Loucy (cell line): ENCODE data around the gene ZDHHC11.
"Not testable (repeated sequence)": the region's sequence is repeated elsewhere in the genome, so short reads cannot be mapped to it uniquely, and the experiment has no call there.

ENCODE experiments used
- H2AFZ ChIP-seq: fragments of 200-600 bp; sonication (generic); 2 replicates; pipeline ENCODE4 v1.6.0; 2016; ENCODE audit warnings: antibody characterized with exemption, mild to moderate bottlenecking, low read length, moderate library complexity
- H3F3A ChIP-seq: fragments of 200-600 bp; 2 replicates; pipeline ENCODE4 v1.6.0; 2016; ENCODE audit warnings: antibody characterized with exemption, low read depth, mild to moderate bottlenecking
- H3K27me3 ChIP-seq: fragments of 200-600 bp; sonication (generic); 2 replicates; pipeline ENCODE4 v1.6.1; 2014; ENCODE audit warnings: low read length, mild to moderate bottlenecking; ENCODE audit not compliant: insufficient read depth, poor library complexity, severe bottlenecking
- H3K36me3 ChIP-seq: fragments of 200-600 bp; sonication (generic); 2 replicates; pipeline ENCODE4 v1.6.1; 2016; ENCODE audit warnings: low read length; ENCODE audit not compliant: insufficient read depth
- H3K4me1 ChIP-seq: fragments of 200-600 bp; sonication (generic); 2 replicates; pipeline ENCODE4 v1.5.1; 2014; ENCODE audit warnings: low read length, mild to moderate bottlenecking; ENCODE audit not compliant: insufficient read depth, poor library complexity, severe bottlenecking
- H3K4me2 ChIP-seq: fragments of 200-600 bp; sonication (generic); 2 replicates; pipeline ENCODE4 v1.6.0; 2014; ENCODE audit warnings: antibody characterized with exemption, low read length, low read depth, mild to moderate bottlenecking; ENCODE audit not compliant: poor library complexity, severe bottlenecking
- H3K4me3 ChIP-seq: fragments of 200-600 bp; sonication (generic); 2 replicates; pipeline ENCODE4 v1.5.1; 2014; ENCODE audit warnings: low read length, mild to moderate bottlenecking, mixed read lengths; ENCODE audit not compliant: poor library complexity, severe bottlenecking
- H3K79me2 ChIP-seq: fragments of 200-600 bp; sonication (generic); 2 replicates; pipeline ENCODE4 v1.6.1; 2014; ENCODE audit warnings: low read length; ENCODE audit not compliant: insufficient read depth
- H3K9ac ChIP-seq: fragments of 200-600 bp; sonication (generic); 2 replicates; pipeline ENCODE4 v1.6.0; 2014; ENCODE audit warnings: mild to moderate bottlenecking, low read depth, low read length, moderate library complexity; ENCODE audit not compliant: poor library complexity, severe bottlenecking
- H3K9me2 ChIP-seq: fragments of 200-600 bp; sonication (generic); replicated peaks from 2 replicates; pipeline ENCODE4 v1.6.1; 2016; ENCODE audit warnings: low read depth, low read length, mixed read lengths
- H3K9me3 ChIP-seq: fragments of 200-600 bp; sonication (generic); 2 replicates; pipeline ENCODE4 v1.6.1; 2014; ENCODE audit warnings: mild to moderate bottlenecking, antibody characterized with exemption, low read length, low read depth; ENCODE audit not compliant: insufficient read depth
- H4K20me1 ChIP-seq: fragments of 200-600 bp; sonication (generic); 2 replicates; pipeline ENCODE4 v1.6.0; 2014; ENCODE audit warnings: antibody characterized with exemption, low read length, mild to moderate bottlenecking; ENCODE audit not compliant: insufficient read depth, poor library complexity, severe bottlenecking
- EZH2phosphoT487 ChIP-seq: fragments of 200-600 bp; IDR thresholded peaks from 2 replicates; pipeline ENCODE4 v1.6.1; 2018; ENCODE audit warnings: antibody characterized with exemption, mild to moderate bottlenecking, moderate library complexity, borderline replicate concordance
- TF ChIP-seq, protein P1 (sequence below): fragments of 200-600 bp; sonication (generic); conservative IDR thresholded peaks from 2 replicates; pipeline ENCODE4 v1.5.1; 2014; ENCODE audit warnings: mild to moderate bottlenecking, antibody characterized with exemption, low read length

ZDHHC11 gene

DNA sequence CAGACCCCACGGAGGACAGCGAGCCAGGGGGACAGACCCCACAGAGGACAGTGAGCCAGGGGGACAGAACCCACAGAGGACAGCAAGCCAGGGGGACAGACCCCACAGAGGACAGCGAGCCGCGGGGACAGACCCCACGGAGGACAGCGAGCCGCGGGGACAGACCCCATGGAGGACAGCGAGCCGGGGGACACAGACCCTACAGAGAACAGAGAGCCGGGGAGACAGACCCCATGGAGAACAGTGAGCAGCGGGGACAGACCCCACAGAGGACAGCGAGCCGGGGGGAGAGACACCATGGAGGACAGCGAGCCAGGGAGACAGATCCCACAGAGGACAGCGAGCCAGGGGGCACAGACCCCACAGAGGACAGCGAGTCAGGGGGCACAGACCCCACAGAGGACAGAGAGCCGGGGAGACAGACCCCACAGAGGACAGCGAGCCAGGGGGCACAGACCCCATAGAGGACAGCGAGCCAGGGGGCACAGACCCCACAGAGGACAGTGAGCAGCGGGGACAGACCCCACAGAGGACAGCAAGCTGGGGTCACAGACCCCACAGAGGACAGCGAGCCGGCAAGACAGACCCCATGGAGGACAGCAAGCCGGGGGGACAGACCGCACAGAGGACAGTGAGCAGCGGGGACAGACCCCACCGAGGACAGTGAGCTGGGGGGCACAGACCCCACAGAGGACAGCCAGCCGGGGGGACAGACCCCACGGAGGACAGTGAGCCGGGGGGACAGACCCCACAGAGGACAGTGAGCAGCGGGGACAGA lies 4.4 kb upstream of the ZDHHC11 start:
- H3K36me3 ChIP-seq, result no peaks in the 10 kb centered on the region
- no peaks in the 10 kb centered on the region for H3K27me3 ChIP-seq
- H3K9me2 ChIP-seq, result no peaks in the 10 kb centered on the region
- no peaks in the 10 kb centered on the region for H3F3A ChIP-seq
- no peak overlapping the region for H3K4me3 ChIP-seq
- TF ChIP-seq EZH2phosphoT487, result no peak
- TF ChIP-seq, protein P1, sequence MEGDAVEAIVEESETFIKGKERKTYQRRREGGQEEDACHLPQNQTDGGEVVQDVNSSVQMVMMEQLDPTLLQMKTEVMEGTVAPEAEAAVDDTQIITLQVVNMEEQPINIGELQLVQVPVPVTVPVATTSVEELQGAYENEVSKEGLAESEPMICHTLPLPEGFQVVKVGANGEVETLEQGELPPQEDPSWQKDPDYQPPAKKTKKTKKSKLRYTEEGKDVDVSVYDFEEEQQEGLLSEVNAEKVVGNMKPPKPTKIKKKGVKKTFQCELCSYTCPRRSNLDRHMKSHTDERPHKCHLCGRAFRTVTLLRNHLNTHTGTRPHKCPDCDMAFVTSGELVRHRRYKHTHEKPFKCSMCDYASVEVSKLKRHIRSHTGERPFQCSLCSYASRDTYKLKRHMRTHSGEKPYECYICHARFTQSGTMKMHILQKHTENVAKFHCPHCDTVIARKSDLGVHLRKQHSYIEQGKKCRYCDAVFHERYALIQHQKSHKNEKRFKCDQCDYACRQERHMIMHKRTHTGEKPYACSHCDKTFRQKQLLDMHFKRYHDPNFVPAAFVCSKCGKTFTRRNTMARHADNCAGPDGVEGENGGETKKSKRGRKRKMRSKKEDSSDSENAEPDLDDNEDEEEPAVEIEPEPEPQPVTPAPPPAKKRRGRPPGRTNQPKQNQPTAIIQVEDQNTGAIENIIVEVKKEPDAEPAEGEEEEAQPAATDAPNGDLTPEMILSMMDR, result no peak
- no peak overlapping the region for H3K4me2 ChIP-seq
- H3K79me2 ChIP-seq, result no peaks in the 10 kb centered on the region
- no peak overlapping the region for H3K9ac ChIP-seq
- H4K20me1 ChIP-seq, result no peaks in the 10 kb centered on the region
- H3K9me3 ChIP-seq, result no peaks in the 10 kb centered on the region
- no peaks in the 10 kb centered on the region for H3K4me1 ChIP-seq
- no peak overlapping the region for H2AFZ ChIP-seq

DNA sequence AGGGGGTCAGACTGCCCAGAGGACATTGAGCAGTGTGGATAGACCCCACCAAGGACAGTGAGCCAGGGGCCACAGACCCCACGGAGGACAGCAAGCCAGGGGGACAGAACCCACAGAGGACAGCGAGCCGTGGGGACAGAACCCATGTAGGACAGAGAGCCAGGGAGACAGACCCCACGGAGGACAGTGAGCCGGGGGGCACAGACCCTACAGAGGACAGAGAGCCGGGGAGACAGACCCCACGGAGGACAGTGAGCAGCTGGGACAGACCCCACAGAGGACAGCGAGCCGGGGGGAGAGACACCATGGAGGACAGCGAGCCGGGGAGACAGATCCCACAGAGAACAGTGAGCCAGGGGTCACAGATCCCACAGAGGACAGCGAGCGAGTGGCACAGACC lies 3.4 kb upstream of the ZDHHC11 start:
- TF ChIP-seq, protein P1, result no peak
- no peak for TF ChIP-seq EZH2phosphoT487
- H3K4me2 ChIP-seq, result no peak overlapping the region
- H3F3A ChIP-seq, result no peaks in the 10 kb centered on the region
- H3K79me2 ChIP-seq, result no peaks in the 10 kb centered on the region
- H2AFZ ChIP-seq, result no peak overlapping the region
- H3K27me3 ChIP-seq, result no peaks in the 10 kb centered on the region
- H3K4me3 ChIP-seq, result no peak overlapping the region
- H3K9ac ChIP-seq, result no peak overlapping the region
- no peaks in the 10 kb centered on the region for H3K4me1 ChIP-seq
- H3K9me2 ChIP-seq, result no peaks in the 10 kb centered on the region
- H3K36me3 ChIP-seq, result no peaks in the 10 kb centered on the region
- no peaks in the 10 kb centered on the region for H3K9me3 ChIP-seq
- H4K20me1 ChIP-seq, result no peaks in the 10 kb centered on the region

DNA sequence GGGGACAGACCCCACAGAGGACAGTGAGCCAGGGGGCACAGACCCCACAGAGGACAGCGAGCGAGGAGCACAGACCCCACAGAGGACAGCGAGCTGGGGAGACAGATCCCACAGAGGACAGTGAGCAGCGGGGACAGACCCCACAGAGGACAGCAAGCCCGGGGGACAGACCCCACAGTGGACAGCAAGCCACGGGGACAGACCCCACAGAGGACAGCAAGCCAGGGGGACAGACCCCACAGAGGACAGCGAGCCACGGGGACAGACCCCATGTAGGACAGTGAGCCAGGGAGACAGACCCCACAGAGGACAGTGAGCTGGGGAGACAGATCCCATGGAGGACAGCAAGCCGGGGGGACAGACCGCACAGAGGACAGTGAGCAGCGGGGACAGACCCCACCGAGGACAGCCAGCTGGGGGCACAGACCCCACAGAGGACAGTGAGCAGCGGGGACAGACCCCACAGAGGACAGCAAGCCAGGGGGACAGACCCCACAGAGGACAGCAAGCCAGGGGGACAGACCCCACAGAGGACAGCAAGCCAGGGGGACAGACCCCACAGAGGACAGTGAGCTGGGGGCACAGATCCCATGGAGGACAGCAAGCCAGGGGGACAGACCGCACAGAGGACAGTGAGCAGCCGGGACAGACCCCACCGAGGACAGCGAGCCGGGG lies 2.8 kb upstream of the ZDHHC11 start:
- H2AFZ ChIP-seq, H3K79me2 ChIP-seq, H3K9me3 ChIP-seq, H3K9ac ChIP-seq, H3K4me2 ChIP-seq, H3F3A ChIP-seq, H3K27me3 ChIP-seq, H3K4me1 ChIP-seq, H3K36me3 ChIP-seq, H3K9me2 ChIP-seq, H3K4me3 ChIP-seq, H4K20me1 ChIP-seq: not testable (repeated sequence)
